ENCODE data around the gene NDUFB2.
A peak's percentile ranks its signal among the peaks of the same experiment; 100 is the strongest.
"Not testable (repeated sequence)": the region's sequence is repeated elsewhere in the genome, so short reads cannot be mapped to it uniquely, and the experiment has no call there.

NDUFB2 gene

GRCh38 chr7:140696024-140696679 lies 356 bp upstream of the NDUFB2 start:
- Histone ChIP-seq H3K27me3 (ENCODE audit: control insufficient read depth in 1 of 2, insufficient read depth in 2 of 2, low read length in 2 of 2) (no peaks in the 10 kb centered on the region), H3K36me3 (ENCODE audit: insufficient read depth, low read length) (no peaks in the 10 kb centered on the region), H3K27ac (ENCODE audit: low read depth, low read length) (peak overlapping the region; percentile 93), H3K9ac (ENCODE audit: low read length) (peak overlapping the region; percentile 56), H3K9me3 (ENCODE audit: low read length) (no peaks in the 10 kb centered on the region), H3K4me3 (ENCODE audit: low read depth in 1 of 2, low read length in 2 of 2) (peak overlapping the region; percentile 18 to 92), H3K4me1 (ENCODE audit: insufficient read depth, low read length) (peaks cover 19% of the 10 kb centered on the region)

- Histone ChIP-seq H3K9me3 (ENCODE audit: low read length) (no peaks in the 10 kb centered on the region), H3K4me3 (ENCODE audit: low read depth in 1 of 2, low read length in 2 of 2) (peak overlapping the region; percentile 92 to 96), H3K27me3 (ENCODE audit: control insufficient read depth in 1 of 2, insufficient read depth in 2 of 2, low read length in 2 of 2) (no peaks in the 10 kb centered on the region), H3K9ac (ENCODE audit: low read length) (peak overlapping the region; percentile 42), H3K36me3 (ENCODE audit: insufficient read depth, low read length) (no peaks in the 10 kb centered on the region), H3K4me1 (ENCODE audit: insufficient read depth, low read length) (peaks cover 19% of the 10 kb centered on the region), H3K27ac (ENCODE audit: low read depth, low read length) (peak overlapping the region; percentile 93)
Measured at GRCh38 chr7:140697447-140698143, 1.1 kb downstream of the NDUFB2 start.

GRCh38 chr7:140698477-140698876 lies 2.0 kb downstream of the NDUFB2 start:
- Histone ChIP-seq H3K27me3 (ENCODE audit: control insufficient read depth in 1 of 2, insufficient read depth in 2 of 2, low read length in 2 of 2) (no peaks in the 10 kb centered on the region), H3K36me3 (ENCODE audit: insufficient read depth, low read length) (no peaks in the 10 kb centered on the region), H3K9me3 (ENCODE audit: low read length) (no peaks in the 10 kb centered on the region), H3K4me3 (ENCODE audit: low read depth in 1 of 2, low read length in 2 of 2) (peak overlapping the region in 1 of 2 donors; percentile 7), H3K9ac (ENCODE audit: low read length) (no peak overlapping the region), H3K4me1 (ENCODE audit: insufficient read depth, low read length) (peaks cover 19% of the 10 kb centered on the region), H3K27ac (ENCODE audit: low read depth, low read length) (no peak overlapping the region)

GRCh38 chr7:140702774-140703173 lies 6.3 kb downstream of the NDUFB2 start:
- Histone ChIP-seq H3K27ac (ENCODE audit: low read depth, low read length) (no peak overlapping the region), H3K4me3 (ENCODE audit: low read depth in 1 of 2, low read length in 2 of 2) (no peak overlapping the region), H3K9me3 (ENCODE audit: low read length) (no peaks in the 10 kb centered on the region), H3K9ac (ENCODE audit: low read length) (no peak overlapping the region), H3K27me3 (ENCODE audit: control insufficient read depth in 1 of 2, insufficient read depth in 2 of 2, low read length in 2 of 2) (no peaks in the 10 kb centered on the region), H3K36me3 (ENCODE audit: insufficient read depth, low read length) (peaks cover 23% of the 10 kb centered on the region), H3K4me1 (ENCODE audit: insufficient read depth, low read length) (peaks cover 9% of the 10 kb centered on the region)

- Histone ChIP-seq H3K27ac (ENCODE audit: low read depth, low read length) (no peak overlapping the region), H3K9ac (ENCODE audit: low read length) (no peak overlapping the region), H3K4me1 (ENCODE audit: insufficient read depth, low read length) (no peaks in the 10 kb centered on the region), H3K9me3 (ENCODE audit: low read length) (no peaks in the 10 kb centered on the region), H3K27me3 (ENCODE audit: control insufficient read depth in 1 of 2, insufficient read depth in 2 of 2, low read length in 2 of 2) (no peaks in the 10 kb centered on the region), H3K36me3 (ENCODE audit: insufficient read depth, low read length) (peaks cover 23% of the 10 kb centered on the region), H3K4me3 (ENCODE audit: low read depth in 1 of 2, low read length in 2 of 2) (no peak overlapping the region)
Measured at GRCh38 chr7:140704205-140704604, 7.7 kb downstream of the NDUFB2 start.

- Histone ChIP-seq H3K9ac (ENCODE audit: low read length) (no peak overlapping the region), H3K4me1 (ENCODE audit: insufficient read depth, low read length) (no peaks in the 10 kb centered on the region), H3K9me3 (ENCODE audit: low read length) (no peaks in the 10 kb centered on the region), H3K27ac (ENCODE audit: low read depth, low read length) (no peak overlapping the region), H3K4me3 (ENCODE audit: low read depth in 1 of 2, low read length in 2 of 2) (no peak overlapping the region), H3K36me3 (ENCODE audit: insufficient read depth, low read length) (peaks cover 23% of the 10 kb centered on the region), H3K27me3 (ENCODE audit: control insufficient read depth in 1 of 2, insufficient read depth in 2 of 2, low read length in 2 of 2) (no peaks in the 10 kb centered on the region)
Measured at GRCh38 chr7:140707132-140707531, 10.6 kb downstream of the NDUFB2 start.

GRCh38 chr7:140708764-140709163 lies 12.3 kb downstream of the NDUFB2 start:
- not testable (repeated sequence) for H3K9me3 ChIP-seq (ENCODE audit: low read length); H3K27ac ChIP-seq (ENCODE audit: low read depth, low read length); H3K9ac ChIP-seq (ENCODE audit: low read length); H3K27me3 ChIP-seq (ENCODE audit: control insufficient read depth in 1 of 2, insufficient read depth in 2 of 2, low read length in 2 of 2); H3K4me3 ChIP-seq (ENCODE audit: low read depth in 1 of 2, low read length in 2 of 2); H3K4me1 ChIP-seq (ENCODE audit: insufficient read depth, low read length)
- H3K36me3 ChIP-seq (ENCODE audit: insufficient read depth, low read length): peaks cover 23% of the 10 kb centered on the region

- not testable (repeated sequence) for H3K36me3 ChIP-seq (ENCODE audit: insufficient read depth, low read length); H3K27ac ChIP-seq (ENCODE audit: low read depth, low read length); H3K27me3 ChIP-seq (ENCODE audit: control insufficient read depth in 1 of 2, insufficient read depth in 2 of 2, low read length in 2 of 2)
Measured at GRCh38 chr7:140712392-140712791, 15.9 kb downstream of the NDUFB2 start.

GRCh38 chr7:140714331-140715040 lies 18.0 kb downstream of the NDUFB2 start:
- Histone ChIP-seq H3K4me3 (ENCODE audit: low read depth in 1 of 2, low read length in 2 of 2) (no peak overlapping the region), H3K9ac (ENCODE audit: low read length) (no peak overlapping the region), H3K27ac (ENCODE audit: low read depth, low read length) (no peak overlapping the region), H3K27me3 (ENCODE audit: control insufficient read depth in 1 of 2, insufficient read depth in 2 of 2, low read length in 2 of 2) (no peaks in the 10 kb centered on the region), H3K9me3 (ENCODE audit: low read length) (no peaks in the 10 kb centered on the region), H3K4me1 (ENCODE audit: insufficient read depth, low read length) (no peaks in the 10 kb centered on the region), H3K36me3 (ENCODE audit: insufficient read depth, low read length) (peaks cover 5% of the 10 kb centered on the region)

More at GRCh38 chr7:140712392-140712791, 15.9 kb downstream of the NDUFB2 start:
- not testable (repeated sequence) for H3K4me3 ChIP-seq (ENCODE audit: low read depth in 1 of 2, low read length in 2 of 2); H3K9ac ChIP-seq (ENCODE audit: low read length); H3K9me3 ChIP-seq (ENCODE audit: low read length); H3K4me1 ChIP-seq (ENCODE audit: insufficient read depth, low read length)

GRCh38 chr7:140719721-140720120 lies 23.2 kb downstream of the NDUFB2 start:
- Histone ChIP-seq H3K4me1 (ENCODE audit: insufficient read depth, low read length) (no peaks in the 10 kb centered on the region), H3K9ac (ENCODE audit: low read length) (no peak overlapping the region), H3K27ac (ENCODE audit: low read depth, low read length) (no peak overlapping the region), H3K9me3 (ENCODE audit: low read length) (no peaks in the 10 kb centered on the region), H3K27me3 (ENCODE audit: control insufficient read depth in 1 of 2, insufficient read depth in 2 of 2, low read length in 2 of 2) (no peaks in the 10 kb centered on the region), H3K4me3 (ENCODE audit: low read depth in 1 of 2, low read length in 2 of 2) (no peak overlapping the region), H3K36me3 (ENCODE audit: insufficient read depth, low read length) (peaks cover 10% of the 10 kb centered on the region)

GRCh38 chr7:140722254-140722653 lies 25.7 kb downstream of the NDUFB2 start:
- peaks cover 5% of the 10 kb centered on the region for H3K36me3 ChIP-seq (ENCODE audit: insufficient read depth, low read length)
- H3K27me3 ChIP-seq (ENCODE audit: control insufficient read depth in 1 of 2, insufficient read depth in 2 of 2, low read length in 2 of 2): no peaks in the 10 kb centered on the region
- H3K9me3 ChIP-seq (ENCODE audit: low read length): no peaks in the 10 kb centered on the region
- H3K4me1 ChIP-seq (ENCODE audit: insufficient read depth, low read length): no peaks in the 10 kb centered on the region
- no peak overlapping the region for H3K4me3 ChIP-seq (ENCODE audit: low read depth in 1 of 2, low read length in 2 of 2)
- H3K27ac ChIP-seq (ENCODE audit: low read depth, low read length): no peak overlapping the region
- H3K9ac ChIP-seq (ENCODE audit: low read length): no peak overlapping the region

Measured in muscle layer of colon (tissue), 2 donors.